ENCODE data around the gene SETD6. TPM values are rescaled to one million over a fixed set of nuclear protein-coding genes. Genes with fewer than 3 reads are reported as not detected.

Gene SETD6
- total and polyA plus RNA-seq, 2 of the 13 experiments (the other 11 are each of a cell fraction or from before 2014, with no cell fraction given), result 24.0 to 25.7 TPM

- TF ChIP-seq MZF1 (CRISPR knock-in tag; IDR thresholded peaks at IDR 0.05; ENCODE audit: borderline replicate concordance), result no peak
- TF ChIP-seq ZNF749 (CRISPR knock-in tag; IDR thresholded peaks at IDR 0.05; ENCODE audit: borderline replicate concordance), result no peak
- peak; percentile 37; the same call in 1 of the 2 replicates for TF ChIP-seq ATF7 (IDR thresholded peaks at IDR 0.05)
- TF ChIP-seq ATF7 (CRISPR knock-in tag; IDR thresholded peaks at IDR 0.05), result no peak
- no peak for TF ChIP-seq EHMT2 (IDR thresholded peaks at IDR 0.05; ENCODE audit: borderline replicate concordance, low read depth, low read length)
- TF ChIP-seq FOXK1 (CRISPR knock-in tag; IDR thresholded peaks at IDR 0.05; ENCODE audit: borderline replicate concordance, low read depth), result 0 out of 2 replicates have a peak, but pooled peaks have one; percentile 26
- no peak for TF ChIP-seq TBP (CRISPR knock-in tag; IDR thresholded peaks at IDR 0.05)
- peak; percentile 82; the same call in 1 of the 2 replicates for TF ChIP-seq KDM1A (CRISPR knock-in tag; IDR thresholded peaks at IDR 0.05)
- TF ChIP-seq ARHGAP35 (CRISPR knock-in tag; IDR thresholded peaks at IDR 0.05; ENCODE audit: borderline replicate concordance), result no peak
- TF ChIP-seq ZNF597 (CRISPR knock-in tag; IDR thresholded peaks at IDR 0.05), result no peak
- no peak for TF ChIP-seq ZNF562 (CRISPR knock-in tag; IDR thresholded peaks at IDR 0.05; ENCODE audit: borderline replicate concordance)
- TF ChIP-seq ATF2 (CRISPR knock-in tag; IDR thresholded peaks at IDR 0.05), result 0 out of 2 replicates have a peak, but pooled peaks have one; percentile 23
- TF ChIP-seq RNF2 (conservative IDR thresholded peaks at IDR 0.05; ENCODE audit: low read depth), result 0 out of 2 replicates have a peak, but pooled peaks have one; percentile 29
- TF ChIP-seq ZBTB46 (CRISPR knock-in tag; IDR thresholded peaks at IDR 0.05; ENCODE audit: borderline replicate concordance), result no peak
- peak; percentile 76; the same call in 1 of the 2 replicates for TF ChIP-seq MAFG (CRISPR knock-in tag; IDR thresholded peaks at IDR 0.05)
- TF ChIP-seq STAG1 (CRISPR knock-in tag; IDR thresholded peaks at IDR 0.05), result peak; percentile 32; the same call in 1 of the 2 replicates
- TF ChIP-seq NFE2L2 (IDR thresholded peaks at IDR 0.05; ENCODE audit: low read length), result peak; percentile 45; the same call in 1 of the 2 replicates
- TF ChIP-seq ZNF225 (CRISPR knock-in tag; IDR thresholded peaks at IDR 0.05), result no peak
- peak; percentile 48; the same call in 1 of the 2 replicates for TF ChIP-seq HDAC2 (CRISPR knock-in tag; IDR thresholded peaks at IDR 0.05)
- TF ChIP-seq RFX5 (IDR thresholded peaks at IDR 0.05; ENCODE audit: low read depth, low read length), result peak; percentile 96
- TF ChIP-seq CTCF (CRISPR knock-in tag; IDR thresholded peaks at IDR 0.05), result peak; percentile 60
- no peak for TF ChIP-seq ZSCAN9 (CRISPR knock-in tag; IDR thresholded peaks at IDR 0.05; ENCODE audit: borderline replicate concordance)
- no peak for TF ChIP-seq ZNF296 (CRISPR knock-in tag; conservative IDR thresholded peaks at IDR 0.05)
- no peak for TF ChIP-seq ZNF589 (CRISPR knock-in tag; conservative IDR thresholded peaks at IDR 0.05)
- peak; percentile 100 for TF ChIP-seq MXI1 (IDR thresholded peaks at IDR 0.05; ENCODE audit: borderline replicate concordance, low read depth, low read length)
- 0 out of 2 replicates have a peak, but pooled peaks have one; percentile 43 for TF ChIP-seq RCOR2 (CRISPR knock-in tag; IDR thresholded peaks at IDR 0.05)
- 0 out of 2 replicates have a peak, but pooled peaks have one; percentile 6 for TF ChIP-seq FOXA3 (CRISPR knock-in tag; IDR thresholded peaks at IDR 0.05)
Measured at GRCh38 chr16:58494981-58495520, 20.3 kb upstream of the SETD6 start (continued).

All from HepG2 (cell line).